ENCODE measurements around the gene ZSCAN20.

Gene ZSCAN20

DNA sequence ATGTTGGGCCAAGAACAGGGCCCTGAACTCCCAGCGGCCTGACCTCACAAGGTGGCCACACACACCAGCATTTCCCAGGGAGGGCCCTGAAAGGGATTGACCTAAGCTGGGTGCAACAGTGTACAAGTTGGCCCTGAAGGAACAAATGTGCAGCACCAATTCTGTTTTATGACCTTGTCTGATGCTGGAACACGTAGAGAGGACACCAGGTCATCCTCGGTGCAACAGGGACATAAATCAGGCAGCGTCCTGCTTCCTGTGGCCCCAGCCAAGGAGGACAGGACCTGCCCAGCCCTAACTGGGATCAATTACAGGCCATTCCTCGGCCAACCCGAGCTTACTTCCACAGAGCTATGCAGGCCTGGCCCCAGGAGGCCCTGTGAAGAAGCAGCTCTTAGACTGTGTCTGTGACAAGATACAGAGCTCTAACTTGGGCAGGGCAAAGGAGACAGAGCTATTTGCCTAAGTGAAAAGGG, 28.7 kb upstream of the ZSCAN20 start:
- DNase-seq (ENCODE audit: low read depth in 2 of 2), result no peak

DNA sequence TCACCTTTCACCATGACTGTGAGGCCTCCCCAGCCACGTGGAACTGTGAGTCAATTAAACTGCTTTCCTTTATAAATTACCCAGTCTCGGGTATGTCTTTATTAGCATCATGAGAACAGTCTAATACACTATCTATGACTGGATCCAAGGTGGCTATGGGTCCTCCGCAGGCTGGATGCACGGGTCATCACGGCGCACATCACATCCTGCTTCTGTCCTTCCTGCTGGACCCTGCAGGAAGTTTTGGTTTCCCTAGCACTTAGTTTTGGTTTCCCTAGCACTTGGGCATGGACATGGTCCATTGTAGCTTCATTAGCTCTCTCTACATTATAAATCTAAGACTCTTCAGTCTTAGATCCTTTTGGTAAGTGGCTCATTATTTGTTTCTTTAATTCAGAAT, 27.3 kb upstream of the ZSCAN20 start:
- no peak for DNase-seq (ENCODE audit: low read depth in 2 of 2)

DNA sequence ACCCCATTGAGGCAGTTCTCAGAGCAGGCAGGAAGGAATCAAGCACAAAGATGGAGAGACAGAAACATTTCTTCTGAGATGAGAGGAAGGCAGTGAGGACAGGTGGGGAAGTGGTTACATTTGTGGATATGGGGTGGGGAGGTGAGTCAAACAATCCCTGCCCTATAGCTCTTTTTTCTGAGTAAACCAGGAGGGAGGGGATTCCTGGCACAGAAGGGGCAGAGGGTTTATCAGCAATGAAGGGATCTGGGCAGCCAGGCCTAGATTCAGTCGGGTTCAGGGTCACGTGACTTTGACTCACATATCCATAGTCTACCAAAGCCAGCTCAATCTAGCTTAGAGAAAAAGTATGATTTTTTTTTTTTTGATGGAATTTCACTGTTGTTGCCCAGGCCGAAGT, 25.9 kb upstream of the ZSCAN20 start:
- no peak for DNase-seq (ENCODE audit: low read depth in 2 of 2)

DNA sequence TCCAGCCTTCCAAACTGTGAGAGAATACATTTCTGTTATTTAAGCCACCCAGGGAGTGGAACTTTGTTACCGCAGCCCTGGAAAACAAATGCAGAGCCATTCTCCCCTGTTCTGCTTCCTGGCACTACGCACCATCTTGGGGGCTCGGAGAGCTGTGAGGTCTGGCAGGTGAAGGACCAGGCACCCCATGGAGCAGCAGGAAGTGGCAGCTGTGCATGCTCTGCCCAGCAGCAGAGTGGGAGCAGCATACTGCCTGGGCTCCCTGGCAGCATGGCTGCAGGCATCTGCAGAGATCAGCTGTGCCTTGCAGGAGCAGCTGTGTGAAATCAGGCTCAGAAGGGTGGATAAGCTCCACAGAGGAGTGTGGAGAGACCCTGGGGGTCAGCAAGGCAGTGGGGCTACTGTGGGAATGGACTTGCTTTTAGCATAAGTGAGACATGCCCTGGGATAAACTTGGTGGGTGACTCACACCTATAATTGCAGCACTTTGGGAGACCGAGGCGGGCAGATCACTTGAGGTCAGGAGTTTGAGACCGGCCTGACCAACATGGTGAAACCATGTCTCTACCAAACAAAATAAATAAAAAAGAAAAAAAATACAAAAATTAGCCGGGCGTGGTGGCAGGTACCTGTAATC, 17.7 kb upstream of the ZSCAN20 start:
- no peak for DNase-seq (ENCODE audit: low read depth in 2 of 2)

DNA sequence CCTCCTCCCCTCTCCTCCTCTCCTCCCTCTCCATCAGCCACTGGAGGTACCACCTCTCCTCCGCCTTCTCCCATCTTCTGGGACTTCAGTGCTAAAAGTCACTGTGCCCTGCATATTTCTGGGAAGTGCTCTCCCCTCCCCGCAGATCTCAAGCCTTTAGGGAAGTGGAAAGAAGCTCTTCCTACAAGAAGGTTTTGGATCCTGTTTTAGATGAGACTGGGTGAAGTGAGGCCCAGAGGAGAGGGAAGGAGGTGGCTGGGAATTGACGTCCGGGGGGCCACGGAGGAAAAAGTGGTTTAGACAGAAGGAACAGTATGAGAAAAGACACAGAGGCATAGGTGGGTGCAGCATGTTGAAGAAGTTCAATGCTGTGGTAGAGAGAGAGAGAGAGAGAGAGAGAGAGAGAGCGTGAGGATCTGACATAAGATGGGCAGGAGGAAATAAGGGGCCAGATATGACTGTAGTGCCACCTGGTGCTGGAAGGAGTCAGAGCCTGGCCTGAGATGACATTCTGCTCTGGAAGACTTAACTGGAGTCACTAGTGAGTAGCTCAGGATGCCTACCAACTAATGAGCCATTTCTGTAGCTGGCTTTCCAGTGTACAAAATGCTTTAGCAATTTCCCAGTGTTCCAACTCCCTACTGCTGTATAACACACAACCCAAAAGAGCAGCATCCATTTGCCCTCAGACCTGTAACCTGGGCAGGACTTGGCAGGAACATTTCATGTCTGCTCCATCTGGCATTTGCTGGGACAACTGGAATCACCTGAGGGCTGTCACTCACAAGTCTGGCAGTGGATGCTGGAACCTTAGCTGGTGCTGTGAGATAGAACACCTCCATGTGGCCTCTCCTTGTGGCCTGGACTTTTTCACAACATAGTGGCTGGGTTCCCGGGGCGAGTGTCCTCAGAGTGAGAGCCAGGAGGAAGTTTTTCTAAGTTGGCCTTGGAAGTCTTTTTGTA, 16.6 kb upstream of the ZSCAN20 start:
- no peak for DNase-seq (ENCODE audit: low read depth in 2 of 2)

DNA sequence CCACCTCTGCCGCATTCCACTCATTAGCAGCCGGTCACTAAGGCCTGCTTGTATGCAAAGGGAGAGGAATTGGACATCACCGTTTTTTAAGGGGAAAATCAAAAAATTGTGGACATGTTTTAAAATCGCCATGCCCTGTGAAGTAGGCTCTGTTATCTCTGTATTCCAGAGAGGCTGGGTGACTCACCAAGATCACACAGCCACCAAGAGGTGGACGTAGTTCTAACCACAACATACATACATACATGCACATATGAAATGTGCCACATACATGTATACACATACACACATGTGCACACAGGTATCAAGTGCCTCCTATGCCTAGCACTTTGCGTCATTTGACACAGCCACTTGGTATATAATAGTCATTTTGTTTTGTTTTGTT, 16.0 kb upstream of the ZSCAN20 start:
- DNase-seq (ENCODE audit: low read depth in 2 of 2), result no peak

DNA sequence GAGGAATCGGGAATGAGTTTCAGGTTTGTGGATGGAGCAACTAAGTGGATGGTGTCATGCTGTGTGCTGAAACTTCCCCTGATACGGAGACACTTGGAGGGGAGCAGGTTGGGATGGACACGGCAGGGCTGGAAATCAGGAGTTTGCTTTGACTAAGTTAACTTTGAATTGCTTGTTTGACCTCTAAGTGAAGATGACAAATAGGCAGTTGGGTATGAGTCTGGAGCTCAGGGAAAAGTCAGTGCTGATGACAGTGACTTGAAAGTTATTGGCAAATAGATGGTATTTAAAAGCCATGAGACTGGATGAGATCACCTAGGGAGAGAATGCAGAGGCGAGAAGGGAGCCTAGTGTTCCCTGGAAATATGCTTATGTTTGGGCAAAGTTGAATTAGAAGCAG, 12.8 kb upstream of the ZSCAN20 start:
- no peak for DNase-seq (ENCODE audit: low read depth in 2 of 2)

DNA sequence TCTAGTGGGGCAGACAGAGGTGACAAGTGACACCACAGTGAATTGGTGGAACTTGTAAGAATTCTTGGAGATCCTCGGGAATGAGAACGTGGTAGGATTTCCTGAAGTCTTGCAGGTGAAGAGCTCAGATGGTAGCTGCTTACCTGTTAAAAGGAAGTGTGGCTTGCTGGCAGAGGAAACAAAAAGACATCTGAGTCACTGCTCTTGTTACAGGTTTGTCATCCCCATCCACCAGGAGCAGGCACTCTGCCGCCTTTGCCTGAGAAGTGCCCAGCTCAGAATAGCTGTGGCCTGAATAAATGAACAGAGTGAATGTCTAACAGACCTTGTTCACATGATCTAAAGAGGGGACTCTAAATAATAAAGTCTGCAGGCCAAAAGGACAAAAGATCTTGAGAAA, 12.3 kb upstream of the ZSCAN20 start:
- no peak for DNase-seq (ENCODE audit: low read depth in 2 of 2)

DNA sequence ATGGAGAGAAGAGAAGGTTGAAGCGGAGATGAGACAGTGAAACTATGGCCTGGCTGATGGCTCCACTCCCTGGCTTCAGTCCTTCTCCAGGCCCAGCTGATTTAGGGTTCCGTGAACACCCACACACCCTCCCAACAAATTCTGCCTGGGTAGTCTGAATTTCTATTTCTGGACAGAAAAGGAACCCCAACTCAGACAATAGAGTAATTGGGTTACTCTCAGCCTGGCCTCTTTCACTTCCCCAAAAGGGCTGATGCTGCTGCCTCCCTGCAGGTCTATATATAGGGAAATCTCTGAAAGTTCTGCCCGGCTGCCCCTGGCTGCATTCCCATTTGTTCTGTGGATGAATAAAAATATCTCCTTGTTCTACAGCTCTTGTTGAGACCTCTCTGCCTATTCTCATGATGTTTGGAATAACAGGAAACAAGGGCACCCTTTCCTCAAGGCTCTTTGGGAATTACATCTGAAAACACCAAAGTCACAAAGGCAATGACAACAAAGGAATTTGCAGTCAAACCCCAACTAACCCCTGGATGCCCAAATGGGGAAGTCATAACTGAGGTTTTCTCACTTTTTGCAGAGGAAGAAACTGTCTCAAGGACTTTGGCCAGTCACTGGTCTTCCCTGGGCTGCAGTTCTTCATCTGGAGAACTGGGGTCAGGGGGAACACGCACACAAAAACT, 11.4 kb upstream of the ZSCAN20 start:
- DNase-seq (ENCODE audit: low read depth in 2 of 2), result no peak

DNA sequence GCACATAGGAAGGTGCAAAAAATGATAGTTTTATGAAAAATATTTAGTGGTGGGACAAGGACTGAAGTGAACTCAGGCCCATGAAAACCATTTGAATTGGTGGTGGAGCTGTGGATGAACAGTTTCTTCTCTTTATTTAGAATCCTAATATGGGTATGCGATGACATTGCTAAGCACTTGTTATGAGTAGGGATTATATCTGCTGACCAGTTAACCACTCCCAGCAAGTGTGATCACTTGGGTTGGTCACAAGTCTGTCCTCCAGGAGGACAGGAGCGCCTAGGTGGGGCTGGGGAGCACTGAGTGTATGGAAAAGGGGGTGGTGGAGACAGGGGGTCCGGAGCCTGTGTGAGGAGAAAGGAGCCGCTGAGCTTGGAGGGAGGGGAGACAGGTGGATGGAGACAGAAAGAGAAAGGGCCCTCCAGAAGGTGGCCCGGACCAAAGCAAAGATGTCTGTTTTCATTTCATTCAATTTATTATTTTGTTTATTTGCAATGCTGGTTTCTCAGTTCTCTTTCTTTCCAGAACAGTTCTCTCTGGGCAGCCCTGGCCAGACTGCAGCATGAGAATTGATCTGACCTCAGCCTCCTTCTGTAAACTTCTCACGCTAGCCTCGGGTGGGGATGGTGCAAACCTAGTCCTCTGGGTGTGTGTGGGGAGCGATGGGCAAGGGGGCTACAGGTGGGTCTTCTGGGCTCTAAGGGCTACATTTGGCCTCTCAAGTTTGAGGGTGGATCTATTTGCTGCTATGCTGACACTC, 9.9 kb upstream of the ZSCAN20 start:
- DNase-seq (ENCODE audit: low read depth in 2 of 2), result no peak

DNA sequence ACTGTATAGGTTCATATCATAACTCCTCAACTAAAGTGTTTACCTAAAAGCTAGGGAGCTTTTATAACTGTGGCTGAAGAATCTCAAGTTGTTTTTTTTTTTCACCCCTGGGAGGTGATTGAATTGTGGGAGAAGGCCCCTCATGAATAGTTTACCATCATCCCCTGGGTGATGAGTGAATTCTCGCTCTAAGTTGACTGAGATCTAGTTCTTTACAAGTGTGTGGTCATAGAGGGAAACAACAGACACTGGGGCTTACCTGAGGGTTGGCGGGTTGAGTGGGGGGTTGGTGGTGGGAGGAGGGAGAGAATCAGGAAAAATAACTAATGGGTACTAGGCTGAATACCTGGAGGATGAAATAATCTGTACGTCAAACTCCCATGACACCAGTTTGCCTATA, 7.9 kb upstream of the ZSCAN20 start:
- DNase-seq (ENCODE audit: low read depth in 2 of 2), result no peak

DNA sequence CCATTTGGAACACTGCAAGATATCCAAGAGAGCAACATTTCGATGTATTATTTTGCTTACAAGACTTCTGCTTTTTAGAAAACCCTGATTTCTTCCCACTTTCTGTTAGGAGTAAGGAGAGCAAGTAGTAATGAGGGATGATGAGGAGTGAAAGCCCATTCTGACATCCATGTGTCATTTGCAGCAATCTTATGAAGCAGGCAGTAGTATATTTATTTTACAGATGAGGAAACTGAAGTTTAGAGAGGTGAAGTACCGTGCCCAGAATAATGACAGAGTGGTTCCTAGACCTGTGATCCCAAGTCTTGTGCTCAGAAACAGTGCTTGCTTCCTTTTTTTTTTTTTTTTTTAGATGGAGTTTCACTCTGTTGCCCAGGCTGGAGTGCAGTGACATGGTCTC, 7.1 kb upstream of the ZSCAN20 start:
- no peak for DNase-seq (ENCODE audit: low read depth in 2 of 2)

DNA sequence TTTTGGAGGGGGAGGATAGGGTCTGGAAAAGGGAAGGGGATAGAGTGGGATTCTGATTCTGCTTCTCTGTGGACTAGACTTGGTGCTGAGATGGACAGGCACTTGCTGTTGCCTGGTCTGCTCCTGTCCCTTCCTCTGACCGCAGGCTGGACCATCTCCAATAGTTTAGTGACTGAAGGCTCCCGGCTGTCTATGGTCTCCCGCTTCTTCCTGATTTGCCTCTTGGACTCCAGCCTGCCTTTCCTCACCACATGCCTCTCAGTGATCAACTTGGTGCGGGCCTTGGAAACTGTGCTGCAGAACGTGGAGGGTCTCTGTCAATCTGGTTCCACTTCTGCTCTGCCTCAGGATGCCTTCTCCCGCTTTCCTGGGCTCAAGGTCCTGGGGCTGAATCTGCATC, 6.3 kb upstream of the ZSCAN20 start:
- DNase-seq (ENCODE audit: low read depth in 2 of 2), result no peak

DNA sequence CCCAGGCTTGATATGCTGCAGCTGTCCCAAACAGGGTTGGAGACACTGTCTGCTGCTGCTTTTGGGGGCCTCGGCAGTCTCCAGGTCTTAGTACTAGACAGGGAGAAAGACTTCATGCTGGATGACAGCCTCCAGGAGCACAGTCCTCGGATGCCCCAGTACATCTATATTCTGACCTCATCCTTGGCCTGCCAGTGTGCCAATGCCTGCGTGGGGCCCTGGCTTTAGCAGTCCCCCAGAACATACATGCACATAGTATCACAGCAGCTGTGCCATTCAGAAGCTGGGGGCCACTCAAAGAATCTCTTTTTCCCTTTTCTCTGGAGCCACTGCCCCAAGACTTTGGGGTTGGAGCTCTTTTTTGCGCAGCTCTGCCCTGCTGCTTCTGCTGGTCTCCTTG, 4.4 kb upstream of the ZSCAN20 start:
- DNase-seq (ENCODE audit: low read depth in 2 of 2), result no peak

DNA sequence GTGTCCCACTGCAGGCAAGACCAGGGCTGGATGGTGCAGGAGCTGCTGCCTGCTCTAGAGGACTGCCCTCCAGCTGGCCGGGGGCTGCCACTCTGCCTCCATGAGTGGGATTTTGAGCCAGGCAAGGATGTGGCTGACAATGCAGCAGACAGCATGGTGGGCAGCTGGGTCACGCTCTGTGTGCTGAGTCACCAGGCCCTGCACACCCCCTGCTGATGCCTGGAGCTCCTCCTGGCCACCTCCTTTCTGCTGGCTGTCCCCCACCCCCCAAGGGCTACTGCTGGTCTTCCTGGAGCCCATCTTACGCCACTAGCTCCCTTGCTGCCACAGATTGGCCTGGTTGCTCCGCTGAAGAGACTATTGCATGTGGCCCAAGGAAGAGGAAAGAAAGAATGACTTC, 3.9 kb upstream of the ZSCAN20 start:
- DNase-seq (ENCODE audit: low read depth in 2 of 2), result no peak

DNA sequence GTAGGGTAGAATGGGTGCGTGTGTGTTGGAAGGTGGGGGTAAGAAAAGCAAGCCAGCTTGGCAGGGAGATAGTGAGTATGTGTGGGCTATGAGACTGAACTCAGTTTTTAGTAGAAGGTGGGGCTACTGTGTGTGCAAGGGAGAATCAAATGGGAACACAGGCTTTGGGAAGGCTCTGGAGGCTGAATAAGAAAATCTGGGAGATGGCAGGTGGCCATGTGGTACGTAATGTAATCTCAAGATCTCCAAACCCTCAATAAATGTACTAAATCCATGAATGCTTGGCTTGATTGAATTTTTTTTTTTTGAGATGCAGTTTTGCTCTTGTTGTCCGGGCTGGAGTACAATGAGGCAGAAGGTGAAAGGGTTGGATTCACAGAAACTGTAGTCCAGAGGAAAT, 3.5 kb upstream of the ZSCAN20 start:
- DNase-seq (ENCODE audit: low read depth in 2 of 2), result no peak

DNA sequence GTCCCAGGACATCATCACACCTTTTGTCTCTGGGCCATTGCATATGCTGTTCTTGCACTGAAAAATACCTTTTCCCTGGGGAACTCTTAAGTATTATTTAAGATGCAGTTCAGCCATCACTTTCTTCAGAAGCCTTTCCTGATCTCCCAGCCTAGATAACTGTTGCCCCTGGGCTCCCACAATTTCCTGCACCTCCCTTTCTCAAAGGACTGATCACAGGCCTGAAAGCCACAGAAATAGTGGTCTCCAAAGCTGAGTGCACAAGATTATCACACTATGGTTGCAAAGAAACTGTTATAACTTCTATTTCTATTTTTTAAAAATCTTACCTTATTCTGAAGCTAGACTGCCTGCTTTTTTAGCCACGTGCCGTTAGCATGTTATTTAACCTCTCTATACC, 2.8 kb upstream of the ZSCAN20 start:
- no peak for DNase-seq (ENCODE audit: low read depth in 2 of 2)

DNA sequence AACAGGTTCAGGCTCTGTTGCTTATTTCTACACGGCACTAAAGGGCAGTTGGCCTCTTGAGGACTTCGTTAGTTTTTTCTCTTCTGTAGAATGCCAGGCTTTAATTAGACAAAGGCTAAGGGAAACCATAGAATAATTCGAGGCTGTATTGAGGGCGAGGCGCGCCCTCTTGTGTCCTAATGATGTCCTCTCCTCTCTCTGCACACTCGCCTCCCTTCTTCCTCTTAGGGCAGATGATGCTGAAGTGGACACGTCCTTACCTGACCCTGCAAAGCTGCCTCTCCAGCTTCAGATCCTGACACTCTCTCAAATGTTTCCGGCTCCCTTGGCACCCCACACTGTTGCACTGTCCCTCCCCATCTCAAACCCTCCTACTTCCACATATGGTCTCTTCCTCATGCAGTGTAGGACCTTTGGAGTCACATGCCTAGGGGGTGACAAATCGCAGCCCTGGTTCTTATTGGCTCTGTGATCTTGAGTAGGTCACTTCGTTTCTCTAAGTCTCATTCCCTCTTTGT, 1.9 kb upstream of the ZSCAN20 start:
- peak in 1 of 2 donors; percentile 17 for DNase-seq (ENCODE audit: low read depth in 2 of 2)

DNA sequence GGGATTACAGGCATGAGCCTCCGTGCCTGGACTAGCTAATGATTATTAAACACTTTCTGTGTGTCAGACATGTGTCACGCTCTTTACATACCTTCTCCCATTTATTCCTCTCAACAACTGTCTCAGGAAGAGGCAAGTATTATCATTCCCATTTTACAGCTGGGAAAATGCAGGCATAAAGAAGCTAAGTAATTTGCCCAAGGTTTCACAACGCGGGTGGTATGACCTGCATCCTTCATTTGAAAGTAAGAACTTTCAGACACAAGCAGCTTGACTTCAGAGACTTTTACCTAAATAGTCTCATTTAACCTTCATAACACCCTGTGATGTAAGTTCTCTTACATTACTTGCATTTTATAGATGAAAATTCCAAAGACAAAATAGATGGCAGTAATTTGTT, 1.0 kb upstream of the ZSCAN20 start:
- no peak for DNase-seq (ENCODE audit: low read depth in 2 of 2)

DNA sequence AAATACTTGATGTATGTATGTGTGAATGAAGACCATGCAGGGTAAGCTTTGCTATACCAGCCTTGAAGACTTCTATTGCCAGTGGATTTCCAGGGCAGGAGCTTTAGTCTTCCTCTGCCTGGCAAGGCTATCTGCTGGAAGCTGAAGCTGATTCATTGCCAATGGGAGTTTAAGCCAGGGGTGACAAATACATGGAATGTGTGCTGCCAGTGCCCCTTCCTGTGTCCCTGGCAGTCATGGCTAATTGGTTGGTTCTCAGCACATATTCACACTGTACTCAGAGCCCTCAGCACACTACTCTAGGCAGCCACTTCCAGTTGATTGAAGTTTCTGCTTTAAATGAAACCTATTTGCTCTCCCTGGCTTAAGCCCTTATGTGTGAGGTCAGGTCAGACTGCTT, 1.5 kb downstream of the ZSCAN20 start:
- no peak for DNase-seq (ENCODE audit: low read depth in 2 of 2)

DNA sequence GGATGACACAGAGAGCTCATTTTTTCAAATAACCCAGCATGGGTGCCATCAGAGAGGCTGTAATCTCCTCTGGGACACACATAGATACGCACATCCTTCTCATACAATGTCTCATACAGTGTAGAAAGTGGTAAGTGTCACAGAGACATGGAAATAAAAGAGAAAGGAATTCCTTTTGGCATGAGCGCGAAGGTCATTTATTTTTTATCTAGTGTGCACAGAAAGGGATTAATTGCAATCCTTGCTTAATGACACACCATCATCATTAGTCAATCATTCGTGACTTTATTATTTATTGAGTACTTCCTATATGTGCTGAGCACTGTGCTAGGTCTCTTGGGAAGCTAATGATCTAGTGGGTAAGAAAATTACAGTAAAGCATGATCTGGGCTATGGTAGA, 5.0 kb downstream of the ZSCAN20 start:
- DNase-seq (ENCODE audit: low read depth in 2 of 2), result no peak

DNA sequence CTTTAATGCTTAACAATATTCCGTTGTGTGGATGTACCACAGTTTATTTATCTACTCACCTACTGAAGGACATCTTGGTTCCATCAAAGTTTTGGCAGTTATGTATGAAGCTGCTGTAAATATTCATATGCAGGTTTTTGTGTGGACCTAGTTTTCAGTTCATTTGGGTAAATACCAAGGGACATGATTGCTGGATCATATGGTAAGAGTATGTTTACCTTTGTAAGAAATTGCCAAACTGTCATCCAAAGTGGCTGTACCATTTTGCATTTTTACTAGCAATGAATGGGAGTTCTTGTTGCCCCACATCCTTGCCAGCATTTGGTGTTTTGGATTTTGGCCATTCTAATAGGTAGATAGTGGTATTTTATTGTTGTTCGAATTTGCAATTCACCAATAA, 10.0 kb downstream of the ZSCAN20 start:
- DNase-seq (ENCODE audit: low read depth in 2 of 2), result no peak

All from stimulated activated CD4-positive, alpha-beta T cell treated with anti-CD3 and anti-CD28 coated beads, Interleukin-1b, Interleukin-23, amount 100 ng/mL, for 1 hour (primary cell).